Measurements from ENCODE around the gene PPP2R5D. TPM values are rescaled to one million over a fixed set of nuclear protein-coding genes. Genes with fewer than 3 reads are reported as not detected.

PPP2R5D gene
- total and polyA plus RNA-seq, 2 of the 4 experiments (the other 2 are of a cell fraction), result 55.6 to 68.8 TPM

DNA sequence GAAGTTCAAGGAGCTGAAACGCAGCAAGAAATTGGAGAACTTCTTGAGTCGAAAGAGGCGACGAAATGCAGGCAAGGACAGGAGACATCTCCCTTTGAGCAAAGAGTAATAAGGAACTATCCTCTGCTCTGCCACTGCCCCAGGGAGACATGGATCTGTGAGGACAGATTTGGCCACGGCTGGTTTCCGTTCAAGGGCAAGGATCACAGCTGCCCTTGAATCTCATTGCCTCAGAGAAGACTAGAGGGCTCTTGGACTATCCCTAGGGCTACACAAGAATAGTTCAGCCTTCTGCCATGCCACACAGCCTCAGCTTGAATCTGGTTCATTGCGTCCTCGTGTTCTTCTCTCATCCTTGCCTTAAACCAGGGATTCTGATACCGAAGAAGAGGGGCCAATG is 44.8 kb downstream of the PPP2R5D start:
- no peak overlapping the region for H4K8ac ChIP-seq (ENCODE audit: low read depth in 2 of 2, low read length in 2 of 2)
- no peak overlapping the region for H3K56ac ChIP-seq (ENCODE audit: extremely low read depth, insufficient read depth, low read length)
- H2BK20ac ChIP-seq (ENCODE audit: low read depth, low read length), result no peak overlapping the region
- H3K18ac ChIP-seq (ENCODE audit: low read depth, low read length), result no peak overlapping the region
- dilution Hi-C loops (cut with HindIII; ENCODE audit: low sequenced_read_pairs, unreplicated experiment), result no loop called here
- 0 out of 2 replicates have a peak, but pooled peaks cover 2% of the 10 kb centered on the region for H3K9me1 ChIP-seq (ENCODE audit: insufficient read depth, low read length)
- no peak overlapping the region for H3K4me2 ChIP-seq (ENCODE audit: low read depth, low read length)
- H3K9me3 ChIP-seq (ENCODE audit: control insufficient read depth, insufficient read depth, low read length), result no peaks in the 10 kb centered on the region
- H3K14ac ChIP-seq (replicated peaks; ENCODE audit: low read depth, low read length), result no peak overlapping the region
- no peak for DNase-seq
- WGBS, 2 experiments (ENCODE audit: extremely low coverage in 2 of 2, insufficient read length in 1 of 2), result 96% methylated on average over 7 of the region's 9 CpGs; no CpG with 5 or more reads in 1 of the 2 experiments
- TF ChIP-seq, protein P1, sequence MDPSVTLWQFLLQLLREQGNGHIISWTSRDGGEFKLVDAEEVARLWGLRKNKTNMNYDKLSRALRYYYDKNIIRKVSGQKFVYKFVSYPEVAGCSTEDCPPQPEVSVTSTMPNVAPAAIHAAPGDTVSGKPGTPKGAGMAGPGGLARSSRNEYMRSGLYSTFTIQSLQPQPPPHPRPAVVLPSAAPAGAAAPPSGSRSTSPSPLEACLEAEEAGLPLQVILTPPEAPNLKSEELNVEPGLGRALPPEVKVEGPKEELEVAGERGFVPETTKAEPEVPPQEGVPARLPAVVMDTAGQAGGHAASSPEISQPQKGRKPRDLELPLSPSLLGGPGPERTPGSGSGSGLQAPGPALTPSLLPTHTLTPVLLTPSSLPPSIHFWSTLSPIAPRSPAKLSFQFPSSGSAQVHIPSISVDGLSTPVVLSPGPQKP (IDR thresholded peaks at IDR 0.05; ENCODE audit: borderline replicate concordance, low read depth, low read length), result no peak
- no peak for TF ChIP-seq NFE2L2 (IDR thresholded peaks at IDR 0.05; ENCODE audit: low read depth, low read length)
- no peak for TF ChIP-seq RCOR1 (IDR thresholded peaks at IDR 0.05; ENCODE audit: insufficient replicate concordance, low read length)
- TF ChIP-seq, protein P2, sequence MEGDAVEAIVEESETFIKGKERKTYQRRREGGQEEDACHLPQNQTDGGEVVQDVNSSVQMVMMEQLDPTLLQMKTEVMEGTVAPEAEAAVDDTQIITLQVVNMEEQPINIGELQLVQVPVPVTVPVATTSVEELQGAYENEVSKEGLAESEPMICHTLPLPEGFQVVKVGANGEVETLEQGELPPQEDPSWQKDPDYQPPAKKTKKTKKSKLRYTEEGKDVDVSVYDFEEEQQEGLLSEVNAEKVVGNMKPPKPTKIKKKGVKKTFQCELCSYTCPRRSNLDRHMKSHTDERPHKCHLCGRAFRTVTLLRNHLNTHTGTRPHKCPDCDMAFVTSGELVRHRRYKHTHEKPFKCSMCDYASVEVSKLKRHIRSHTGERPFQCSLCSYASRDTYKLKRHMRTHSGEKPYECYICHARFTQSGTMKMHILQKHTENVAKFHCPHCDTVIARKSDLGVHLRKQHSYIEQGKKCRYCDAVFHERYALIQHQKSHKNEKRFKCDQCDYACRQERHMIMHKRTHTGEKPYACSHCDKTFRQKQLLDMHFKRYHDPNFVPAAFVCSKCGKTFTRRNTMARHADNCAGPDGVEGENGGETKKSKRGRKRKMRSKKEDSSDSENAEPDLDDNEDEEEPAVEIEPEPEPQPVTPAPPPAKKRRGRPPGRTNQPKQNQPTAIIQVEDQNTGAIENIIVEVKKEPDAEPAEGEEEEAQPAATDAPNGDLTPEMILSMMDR (conservative IDR thresholded peaks at IDR 0.05; ENCODE audit: low read depth, low read length), result no peak
- TF ChIP-seq POLR2A (IDR thresholded peaks at IDR 0.05; ENCODE audit: low read depth, low read length), result no peak
- TF ChIP-seq MAZ (IDR thresholded peaks at IDR 0.05; ENCODE audit: borderline replicate concordance, low read depth, low read length), result no peak
- no peak for TF ChIP-seq FOS (IDR thresholded peaks at IDR 0.05; ENCODE audit: low read depth, low read length)
- TF ChIP-seq RFX5 (IDR thresholded peaks at IDR 0.05; ENCODE audit: low read depth, low read length), result no peak
- TF ChIP-seq MXI1 (IDR thresholded peaks at IDR 0.05; ENCODE audit: borderline replicate concordance, low read depth, low read length), result no peak
- no peak for TF ChIP-seq SMC3 (IDR thresholded peaks at IDR 0.05; ENCODE audit: low read depth, low read length)
- no peak for TF ChIP-seq MAFK (IDR thresholded peaks at IDR 0.05; ENCODE audit: low read depth, low read length)
- no peak for ATAC-seq (ENCODE audit: low read depth)
- H4K20me1 ChIP-seq (ENCODE audit: insufficient read depth, low read length), result peaks cover 12% of the 10 kb centered on the region
- H4K5ac ChIP-seq (ENCODE audit: low read depth, low read length), result no peak overlapping the region
- H2AK5ac ChIP-seq (ENCODE audit: low read depth, low read length), result no peak overlapping the region
- TSS peak; percentile 33 for BruUV-seq (replicated peaks)
- intact Hi-C loops (cut with micrococcal nuclease), result no loop called here
- peaks cover 61% of the 10 kb centered on the region for H3K36me3 ChIP-seq (ENCODE audit: control insufficient read depth, insufficient read depth, low read length)
- H3K23ac ChIP-seq (ENCODE audit: low read depth, low read length), result no peak overlapping the region
- H2BK5ac ChIP-seq (ENCODE audit: low read depth, low read length, poor library complexity, severe bottlenecking), result no peak overlapping the region
- CTCF ChIA-PET, result interaction anchor here (1.0 kb wide), 1 partner anchor 128 kb away, joined by 3 read pairs; no protein-coding TSS in a partner anchor
- H4K91ac ChIP-seq (ENCODE audit: insufficient read depth, low read depth, low read length), result no peak overlapping the region
- no peak overlapping the region for H2AK9ac ChIP-seq (replicated peaks; ENCODE audit: low read depth, low read length, poor library complexity)
- no peak overlapping the region for H2BK15ac ChIP-seq (ENCODE audit: low read depth, low read length)
- no peaks in the 10 kb centered on the region for H3K27me3 ChIP-seq (ENCODE audit: control insufficient read depth, insufficient read depth, low read length)
- H2AFZ ChIP-seq (replicated peaks; ENCODE audit: low read length, poor library complexity), result no peak overlapping the region
- no peak overlapping the region for H3K27ac ChIP-seq (ENCODE audit: insufficient read depth, low read length)
- H3K4me3 ChIP-seq (ENCODE audit: insufficient read depth, low read depth, low read length), result no peak overlapping the region
- H3K4me1 ChIP-seq (ENCODE audit: control insufficient read depth, insufficient read depth, low read length), result no peaks in the 10 kb centered on the region
- no peak overlapping the region for H3K4ac ChIP-seq (ENCODE audit: low read depth, low read length)
- in situ Hi-C loops (cut with MboI; ENCODE audit: low sequenced_read_pairs), result no loop called here
- peaks cover 25 to 27% of the 10 kb centered on the region in 2 experiments for H3K79me1 ChIP-seq (ENCODE audit: low read depth in 1 of 2, low read length in 2 of 2)
- no peak overlapping the region for H3K9ac ChIP-seq (ENCODE audit: low read depth, low read length)
- no peak overlapping the region for H2BK120ac ChIP-seq (ENCODE audit: low read depth, low read length)
- POLR2A ChIA-PET (ENCODE audit: unreplicated experiment), result no interaction called here

Measured in IMR-90 (cell line).